HG03108 (cell line): Measurements from ENCODE around the gene CWC27.
A peak's percentile ranks its signal among the peaks of the same experiment; 100 is the strongest.

Experiments used
- ATAC-seq: cut with Tn5 transposase; IDR thresholded peaks from one replicate; pipeline ENCODE4 v1.9.1; 2021; ENCODE audit warnings: moderate library complexity; ENCODE audit not compliant: unreplicated experiment

The CWC27 gene

GRCh38 chr5:64971990-64972389, 203.3 kb downstream of the CWC27 start:
- no peak for ATAC-seq

- no peak for ATAC-seq
Measured at GRCh38 chr5:64972591-64972990, 203.9 kb downstream of the CWC27 start.

- ATAC-seq, result no peak
Measured at GRCh38 chr5:64973215-64973614, 204.5 kb downstream of the CWC27 start.

GRCh38 chr5:64977779-64978178, 209.0 kb downstream of the CWC27 start:
- ATAC-seq, result no peak

GRCh38 chr5:64978546-64978945, 209.8 kb downstream of the CWC27 start:
- ATAC-seq, result no peak

GRCh38 chr5:64979531-64979930, 210.8 kb downstream of the CWC27 start:
- ATAC-seq, result peak; percentile 54

GRCh38 chr5:64980176-64980575, 211.4 kb downstream of the CWC27 start:
- no peak for ATAC-seq

GRCh38 chr5:64987768-64988167, 219.0 kb downstream of the CWC27 start:
- ATAC-seq, result no peak

GRCh38 chr5:65009207-65009606, 240.5 kb downstream of the CWC27 start:
- no peak for ATAC-seq

GRCh38 chr5:65010841-65011240, 242.1 kb downstream of the CWC27 start:
- ATAC-seq, result no peak

GRCh38 chr5:65012301-65012892, 243.7 kb downstream of the CWC27 start:
- no peak for ATAC-seq

- ATAC-seq, result no peak
Measured at GRCh38 chr5:65013166-65013565, 244.4 kb downstream of the CWC27 start.

GRCh38 chr5:65014769-65015168, 246.0 kb downstream of the CWC27 start:
- no peak for ATAC-seq

GRCh38 chr5:65015767-65016166, 247.0 kb downstream of the CWC27 start:
- no peak for ATAC-seq

GRCh38 chr5:65017636-65018035, 248.9 kb downstream of the CWC27 start:
- ATAC-seq, result no peak

- no peak for ATAC-seq
Measured at GRCh38 chr5:65018763-65019162, 250.0 kb downstream of the CWC27 start.

- ATAC-seq, result no peak
Measured at GRCh38 chr5:65020492-65020891, 251.8 kb downstream of the CWC27 start.

- ATAC-seq, result no peak
Measured at GRCh38 chr5:65021527-65022226, 252.9 kb downstream of the CWC27 start.

- no peak for ATAC-seq
Measured at GRCh38 chr5:65022932-65023331, 254.2 kb downstream of the CWC27 start.

- no peak for ATAC-seq
Measured at GRCh38 chr5:65024681-65025080, 256.0 kb downstream of the CWC27 start.

- ATAC-seq, result peak; percentile 69
Measured at GRCh38 chr5:65026816-65027548, 258.3 kb downstream of the CWC27 start.

- ATAC-seq, result no peak
Measured at GRCh38 chr5:65029178-65029577, 260.4 kb downstream of the CWC27 start.
